Measurements from ENCODE around the gene SLC38A3. TPM values are rescaled to one million over a fixed set of nuclear protein-coding genes. Genes with fewer than 3 reads are reported as not detected.
"Not testable (repeated sequence)": the region's sequence is repeated elsewhere in the genome, so short reads cannot be mapped to it uniquely, and the experiment has no call there.

The SLC38A3 gene
- total RNA-seq, 2 experiments from 2014 or later: 0.22 TPM; not detected in 1

DNA sequence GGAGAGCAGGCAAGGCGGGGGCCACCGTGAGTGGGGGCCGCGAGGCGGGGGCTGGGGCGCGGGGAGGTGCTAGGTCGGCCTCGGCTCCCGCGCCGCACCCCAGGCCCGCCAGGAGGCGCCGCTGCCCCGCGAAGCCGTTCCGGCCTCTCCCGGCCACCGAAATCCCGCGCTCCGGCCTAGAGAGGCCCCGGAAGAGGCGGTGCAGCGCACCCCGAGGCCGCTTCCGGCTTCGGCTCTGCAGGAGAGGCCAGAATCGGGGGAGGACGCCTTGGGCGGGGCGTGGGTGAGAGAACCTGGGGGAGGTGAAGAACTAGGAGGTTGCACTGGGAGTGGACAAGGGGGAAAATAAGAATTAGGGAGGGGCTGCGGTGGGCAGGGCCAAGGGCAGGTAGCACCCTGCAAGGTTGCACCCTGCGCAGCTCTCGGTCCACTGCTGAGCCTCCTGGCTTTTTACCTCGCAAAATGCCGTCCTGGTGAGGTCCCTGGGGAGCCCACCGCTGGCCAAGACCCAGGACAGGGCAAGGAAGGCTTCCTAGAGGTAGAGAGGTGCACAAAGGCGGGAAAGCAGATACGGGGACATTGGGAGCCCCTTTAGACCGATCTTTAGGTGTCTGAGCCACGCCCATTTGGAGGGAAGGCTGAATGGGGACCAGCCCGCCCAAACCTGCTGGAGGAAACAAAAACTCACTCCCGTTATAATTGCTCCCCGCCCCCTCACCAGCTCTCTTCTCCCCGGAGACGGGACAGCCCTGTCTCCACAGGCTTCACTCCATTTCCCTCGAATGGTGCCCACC, 22.5 kb downstream of the SLC38A3 start:
- DNase-seq (peak; percentile 91), ATAC-seq (peak; percentile 84)
- TF ChIP-seq, protein P1, sequence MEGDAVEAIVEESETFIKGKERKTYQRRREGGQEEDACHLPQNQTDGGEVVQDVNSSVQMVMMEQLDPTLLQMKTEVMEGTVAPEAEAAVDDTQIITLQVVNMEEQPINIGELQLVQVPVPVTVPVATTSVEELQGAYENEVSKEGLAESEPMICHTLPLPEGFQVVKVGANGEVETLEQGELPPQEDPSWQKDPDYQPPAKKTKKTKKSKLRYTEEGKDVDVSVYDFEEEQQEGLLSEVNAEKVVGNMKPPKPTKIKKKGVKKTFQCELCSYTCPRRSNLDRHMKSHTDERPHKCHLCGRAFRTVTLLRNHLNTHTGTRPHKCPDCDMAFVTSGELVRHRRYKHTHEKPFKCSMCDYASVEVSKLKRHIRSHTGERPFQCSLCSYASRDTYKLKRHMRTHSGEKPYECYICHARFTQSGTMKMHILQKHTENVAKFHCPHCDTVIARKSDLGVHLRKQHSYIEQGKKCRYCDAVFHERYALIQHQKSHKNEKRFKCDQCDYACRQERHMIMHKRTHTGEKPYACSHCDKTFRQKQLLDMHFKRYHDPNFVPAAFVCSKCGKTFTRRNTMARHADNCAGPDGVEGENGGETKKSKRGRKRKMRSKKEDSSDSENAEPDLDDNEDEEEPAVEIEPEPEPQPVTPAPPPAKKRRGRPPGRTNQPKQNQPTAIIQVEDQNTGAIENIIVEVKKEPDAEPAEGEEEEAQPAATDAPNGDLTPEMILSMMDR (IDR thresholded peaks at IDR 0.05): peak; percentile 97
- Mint-ChIP-seq H3K9me3 (no peaks in the 10 kb centered on the region), H3K36me3 (ENCODE audit: low read depth) (no peaks in the 10 kb centered on the region), H3K4me1 (ENCODE audit: low read depth) (peaks cover 23% of the 10 kb centered on the region), H3K4me3 (peak overlapping the region; percentile 96), H3K27ac (peak overlapping the region; percentile 94), H3K27me3 (peaks cover 4% of the 10 kb centered on the region)
- ChIA-PET POLR2A (interaction anchor here (0.9 to 3.4 kb wide), 17 partner anchors 9 to 123 kb away, joined by 3 to 21 read pairs (median 4); partner anchors contain the start of genes CYB561D2, GNAI2, GNAT1 and NPRL2), CTCF (interaction anchor here (0.6 to 14.8 kb wide), 22 partner anchors 9 to 389 kb away, joined by 3 to 239 read pairs (median 5); partner anchors contain the start of genes GNAI2, GNAT1, HYAL3 and LSMEM2)
- intact Hi-C loops (cut with micrococcal nuclease): loop anchor here (2.0 kb wide), 3 partner anchors 19 to 45 kb away; no protein-coding TSS in a partner anchor

DNA sequence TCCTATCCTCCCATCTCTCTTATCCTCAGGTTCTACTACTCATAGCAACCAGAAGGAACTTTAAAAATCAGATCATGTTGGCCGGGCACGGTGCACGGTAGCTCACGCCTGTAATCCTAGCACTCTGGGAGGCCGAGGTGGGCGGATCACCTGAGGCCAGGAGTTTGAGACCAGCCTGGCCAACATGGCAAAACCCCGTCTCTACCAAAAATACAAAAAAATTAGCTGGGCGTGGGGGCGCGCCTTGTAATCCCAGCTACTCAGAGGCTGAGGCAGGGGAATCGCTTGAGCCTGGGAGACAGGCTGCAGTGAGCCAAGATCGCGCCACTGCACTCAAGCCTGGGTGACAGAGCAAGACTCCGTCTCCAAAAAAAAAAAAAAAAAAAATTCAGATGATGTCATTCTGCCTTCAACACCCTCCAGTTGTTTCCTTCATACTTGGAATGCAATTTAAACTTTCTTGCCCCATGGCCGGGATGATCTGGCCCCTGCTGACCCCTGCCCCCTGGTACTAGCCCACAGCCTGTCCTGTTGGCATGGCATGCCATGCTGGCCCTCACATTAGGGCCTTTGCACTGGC, 23.2 kb downstream of the SLC38A3 start:
- H3K4me3 Mint-ChIP-seq: peak overlapping the region; percentile 96
- ChIA-PET CTCF (interaction anchor here (0.7 to 14.8 kb wide), 10 partner anchors 8 to 93 kb away, joined by 3 to 239 read pairs (median 19); partner anchors contain the start of genes GNAI2, GNAT1, HYAL3 and NAA80), POLR2A (interaction anchor here (0.8 to 3.4 kb wide), 15 partner anchors 9 to 122 kb away, joined by 3 to 21 read pairs (median 4); partner anchors contain the start of genes CYB561D2, GNAI2 and NPRL2)
- H3K27me3 Mint-ChIP-seq; H3K9me3 Mint-ChIP-seq; ATAC-seq; intact Hi-C loops (cut with micrococcal nuclease); DNase-seq; H3K36me3 Mint-ChIP-seq (ENCODE audit: low read depth): not testable (repeated sequence)
- peak overlapping the region; percentile 94 for H3K27ac Mint-ChIP-seq
- peaks cover 23% of the 10 kb centered on the region for H3K4me1 Mint-ChIP-seq (ENCODE audit: low read depth)

DNA sequence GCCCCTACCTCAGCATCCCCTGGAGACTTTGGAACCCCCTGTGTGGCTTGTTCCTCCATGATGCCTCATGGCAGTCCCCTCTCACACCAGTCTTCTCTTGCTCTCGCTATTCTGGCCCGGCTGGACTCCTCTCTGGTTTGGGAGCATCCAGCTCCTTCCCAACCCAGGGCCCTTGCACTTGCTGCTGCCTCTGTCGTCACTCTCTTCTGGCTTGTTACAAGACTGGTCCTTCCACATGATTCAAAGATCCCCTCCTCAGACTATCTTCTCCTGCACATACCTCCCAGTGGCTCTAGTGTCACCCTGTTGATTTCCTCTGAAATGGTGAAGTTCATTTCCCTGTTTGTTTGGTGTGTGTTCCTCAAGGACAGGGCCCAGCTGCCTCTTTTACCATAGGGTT, 24.4 kb downstream of the SLC38A3 start:
- Mint-ChIP-seq H3K27ac (peak overlapping the region; percentile 10), H3K4me1 (ENCODE audit: low read depth) (peaks cover 26% of the 10 kb centered on the region), H3K27me3 (peaks cover 1% of the 10 kb centered on the region), H3K36me3 (ENCODE audit: low read depth) (no peaks in the 10 kb centered on the region), H3K4me3 (no peak overlapping the region), H3K9me3 (no peaks in the 10 kb centered on the region)
- TF ChIP-seq, protein P1 (IDR thresholded peaks at IDR 0.05): no peak
- POLR2A ChIA-PET: interaction anchor here (0.8 to 3.4 kb wide), 9 partner anchors 12 to 121 kb away, joined by 3 to 11 read pairs (median 4); partner anchors contain the start of genes CYB561D2 and NPRL2
- no peak for ATAC-seq
- DNase-seq: no peak
- intact Hi-C loops (cut with micrococcal nuclease): no loop called here
- CTCF ChIA-PET: interaction anchor here (1.6 to 14.8 kb wide), 6 partner anchors 7 to 70 kb away, joined by 3 to 239 read pairs (median 66); partner anchors contain the start of genes GNAI2, GNAT1, HYAL3 and NAA80

DNA sequence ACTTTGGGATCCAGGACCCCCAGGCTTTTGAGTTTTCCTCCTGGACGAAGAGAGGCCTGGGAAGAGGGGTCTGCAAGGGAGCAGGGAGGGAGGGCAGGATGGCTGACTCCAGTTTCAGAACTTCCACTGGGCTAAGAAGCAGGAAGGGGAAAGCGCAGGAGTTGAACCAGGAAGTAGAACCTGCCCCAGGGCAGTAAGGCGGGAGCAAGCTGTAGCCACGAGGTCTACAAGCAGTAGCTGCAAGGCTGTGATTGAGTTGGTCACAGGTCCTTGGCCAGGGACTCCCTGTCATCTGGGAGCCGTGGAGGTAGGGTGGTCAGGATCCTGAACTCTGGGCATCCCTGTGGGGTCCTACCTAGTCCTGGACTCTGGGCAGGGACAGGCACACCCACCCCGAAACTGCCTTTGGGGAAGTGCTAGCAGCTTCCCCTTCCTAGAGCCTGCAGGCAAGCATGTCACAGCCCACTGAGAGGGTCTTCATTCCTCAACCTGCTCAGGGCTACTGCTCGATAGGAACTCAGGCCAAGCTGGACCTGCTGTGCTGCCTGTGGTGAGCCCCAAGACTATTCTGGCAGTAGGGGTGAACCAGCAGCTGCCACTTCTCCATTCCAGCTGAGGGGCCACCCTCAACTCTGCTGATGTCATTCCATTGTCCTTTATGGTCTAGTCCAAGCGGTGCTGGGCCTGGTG, 25.2 kb downstream of the SLC38A3 start:
- DNase-seq (no peak), ATAC-seq (no peak)
- TF ChIP-seq, protein P1 (IDR thresholded peaks at IDR 0.05): no peak
- Mint-ChIP-seq H3K36me3 (ENCODE audit: low read depth) (no peaks in the 10 kb centered on the region), H3K27ac (no peak overlapping the region), H3K4me1 (ENCODE audit: low read depth) (peaks cover 24% of the 10 kb centered on the region), H3K4me3 (no peak overlapping the region), H3K9me3 (no peaks in the 10 kb centered on the region), H3K27me3 (peaks cover 1% of the 10 kb centered on the region)
- CTCF ChIA-PET: interaction anchor here (1.4 to 14.8 kb wide), 6 partner anchors 13 to 45 kb away, joined by 4 to 239 read pairs (median 51); partner anchors contain the start of gene GNAT1
- POLR2A ChIA-PET: interaction anchor here (1.1 to 1.9 kb wide), 6 partner anchors 10 to 52 kb away, joined by 3 to 6 read pairs (median 4); partner anchors contain the start of gene LSMEM2
- intact Hi-C loops (cut with micrococcal nuclease): no loop called here

DNA sequence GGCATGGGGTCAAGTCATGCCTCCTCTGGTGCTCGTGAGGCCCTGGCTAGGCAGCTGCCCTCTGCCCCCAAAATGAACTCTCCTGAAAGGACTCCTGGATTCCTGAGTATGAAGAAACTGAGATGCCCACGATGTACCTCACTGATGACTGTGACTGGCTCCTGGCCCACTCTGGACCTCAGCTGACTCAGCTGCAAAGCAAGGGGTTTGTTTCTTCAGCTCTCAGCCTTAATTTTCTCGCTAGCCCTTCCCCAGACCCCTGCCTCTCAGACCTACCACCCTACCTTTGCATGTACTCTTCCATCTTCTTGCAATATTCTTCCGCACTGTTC, 25.7 kb downstream of the SLC38A3 start:
- Mint-ChIP-seq H3K9me3 (no peaks in the 10 kb centered on the region), H3K4me1 (ENCODE audit: low read depth) (peaks cover 24% of the 10 kb centered on the region), H3K27ac (no peak overlapping the region), H3K36me3 (ENCODE audit: low read depth) (no peaks in the 10 kb centered on the region), H3K27me3 (peaks cover 1% of the 10 kb centered on the region), H3K4me3 (no peak overlapping the region)
- CTCF ChIA-PET: interaction anchor here (1.4 to 14.8 kb wide), 6 partner anchors 13 to 44 kb away, joined by 4 to 239 read pairs (median 51); partner anchors contain the start of gene GNAT1
- ATAC-seq (no peak), DNase-seq (no peak)
- POLR2A ChIA-PET: interaction anchor here (1.1 to 1.9 kb wide), 5 partner anchors 10 to 49 kb away, joined by 3 to 6 read pairs (median 5); partner anchors contain the start of gene LSMEM2
- intact Hi-C loops (cut with micrococcal nuclease): no loop called here
- TF ChIP-seq, protein P1 (IDR thresholded peaks at IDR 0.05): no peak

Data from activated CD8-positive, alpha-beta T cell treated with anti-CD3 and anti-CD28 coated beads for 36 hours (primary cell).